CD4-positive, alpha-beta T cell treated with Interleukin-15 for 4 hours (primary cell): Measurements from ENCODE around the gene ZXDC.

Experiments
- DNase-seq: peaks from one replicate; pipeline ENCODE4 v3.0.0-alpha.2; 2020; ENCODE audit warnings: low spot score

ZXDC gene

GRCh38 chr3:126451511-126451910 lies 24.2 kb downstream of the ZXDC start:
- no peak for DNase-seq

GRCh38 chr3:126450744-126451143 lies 24.9 kb downstream of the ZXDC start:
- no peak for DNase-seq

- no peak for DNase-seq
These were observed 25.5 kb downstream of the ZXDC start for GRCh38 chr3:126450219-126450618.

GRCh38 chr3:126449621-126450051 lies 26.1 kb downstream of the ZXDC start:
- no peak for DNase-seq

GRCh38 chr3:126448893-126449180 lies 26.9 kb downstream of the ZXDC start:
- no peak for DNase-seq

- DNase-seq, result no peak
These were observed 27.4 kb downstream of the ZXDC start for GRCh38 chr3:126448136-126448892.

- DNase-seq, result no peak
These were observed 28.1 kb downstream of the ZXDC start for GRCh38 chr3:126447456-126448106.

- DNase-seq, result no peak
These were observed 28.9 kb downstream of the ZXDC start for GRCh38 chr3:126446791-126447190.

GRCh38 chr3:126446301-126446700 lies 29.4 kb downstream of the ZXDC start:
- DNase-seq, result no peak

- no peak for DNase-seq
These were observed 30.2 kb downstream of the ZXDC start for GRCh38 chr3:126445506-126445905.

- DNase-seq, result no peak
These were observed 32.8 kb downstream of the ZXDC start for GRCh38 chr3:126442856-126443242.

GRCh38 chr3:126442094-126442855 lies 33.4 kb downstream of the ZXDC start:
- no peak for DNase-seq

- no peak for DNase-seq
These were observed 34.3 kb downstream of the ZXDC start for GRCh38 chr3:126441256-126441880.

- DNase-seq, result no peak
These were observed 35.0 kb downstream of the ZXDC start for GRCh38 chr3:126440709-126440995.

- no peak for DNase-seq
These were observed 35.6 kb downstream of the ZXDC start for GRCh38 chr3:126439968-126440708.

- no peak for DNase-seq
These were observed 36.2 kb downstream of the ZXDC start for GRCh38 chr3:126439346-126439967.

GRCh38 chr3:126438746-126439145 lies 36.9 kb downstream of the ZXDC start:
- no peak for DNase-seq

GRCh38 chr3:126438186-126438585 lies 37.5 kb downstream of the ZXDC start:
- DNase-seq, result no peak

GRCh38 chr3:126436826-126437717 lies 38.6 kb downstream of the ZXDC start:
- no peak for DNase-seq

- DNase-seq, result no peak
These were observed 40.0 kb downstream of the ZXDC start for GRCh38 chr3:126435456-126436315.
